HS-27A (cell line): ENCODE data around the gene OTUD5.
A peak's percentile ranks its signal among the peaks of the same experiment; 100 is the strongest.

Source experiments
- DNase-seq: peaks from one replicate; pipeline ENCODE4 v3.0.0-alpha.2; 2012; ENCODE audit warnings: low read depth, missing footprints

Gene OTUD5

GRCh38 chrX:48937054-48937907 is 20.1 kb downstream of the OTUD5 start:
- no peak for DNase-seq

- DNase-seq = no peak
These were observed 20.9 kb downstream of the OTUD5 start for GRCh38 chrX:48936429-48937053.

- DNase-seq = no peak
These were observed 22.1 kb downstream of the OTUD5 start for GRCh38 chrX:48935301-48935670.

- DNase-seq = no peak
These were observed 22.7 kb downstream of the OTUD5 start for GRCh38 chrX:48934581-48935300.

GRCh38 chrX:48933757-48934156 is 23.6 kb downstream of the OTUD5 start:
- DNase-seq = no peak

- no peak for DNase-seq
These were observed 29.5 kb downstream of the OTUD5 start for GRCh38 chrX:48927736-48928382.

- DNase-seq = no peak
These were observed 30.3 kb downstream of the OTUD5 start for GRCh38 chrX:48927123-48927522.

GRCh38 chrX:48924270-48924669 is 33.1 kb downstream of the OTUD5 start:
- no peak for DNase-seq

- DNase-seq = no peak
These were observed 33.6 kb downstream of the OTUD5 start for GRCh38 chrX:48923771-48924170.

GRCh38 chrX:48920718-48921104 is 36.7 kb downstream of the OTUD5 start:
- no peak for DNase-seq

- no peak for DNase-seq
These were observed 37.3 kb downstream of the OTUD5 start for GRCh38 chrX:48919947-48920717.

- DNase-seq = no peak
These were observed 38.0 kb downstream of the OTUD5 start for GRCh38 chrX:48919360-48919841.

GRCh38 chrX:48918643-48919340 is 38.6 kb downstream of the OTUD5 start, which contains the start of gene PIM2:
Gene PIM2 (minus strand): TSS chrX:48919024. CDS start chrX:48918834, 190 bp downstream.
- DNase-seq = peak; percentile 51

GRCh38 chrX:48918301-48918642 is 39.1 kb downstream of the OTUD5 start:
- DNase-seq = no peak

GRCh38 chrX:48917139-48918001 is 40.0 kb downstream of the OTUD5 start:
- DNase-seq = peak; percentile 53

GRCh38 chrX:48914593-48915493 is 42.6 kb downstream of the OTUD5 start:
- no peak for DNase-seq

- DNase-seq = no peak
These were observed 43.6 kb downstream of the OTUD5 start for GRCh38 chrX:48913605-48914366.
